NCI-H1092 treated with DMSO at 0.1 percent for 48 hours (cell line): Measurements from ENCODE around the gene CD44.

ENCODE experiments used
- DNase-seq: peaks from one replicate; lab custom pipeline; 2025; lab: John Stamatoyannopoulos, UW

CD44 gene

GRCh38 chr11:35139722-35140282 lies 831 bp downstream of the CD44 start:
- DNase-seq, result peak; percentile 14

DNA sequence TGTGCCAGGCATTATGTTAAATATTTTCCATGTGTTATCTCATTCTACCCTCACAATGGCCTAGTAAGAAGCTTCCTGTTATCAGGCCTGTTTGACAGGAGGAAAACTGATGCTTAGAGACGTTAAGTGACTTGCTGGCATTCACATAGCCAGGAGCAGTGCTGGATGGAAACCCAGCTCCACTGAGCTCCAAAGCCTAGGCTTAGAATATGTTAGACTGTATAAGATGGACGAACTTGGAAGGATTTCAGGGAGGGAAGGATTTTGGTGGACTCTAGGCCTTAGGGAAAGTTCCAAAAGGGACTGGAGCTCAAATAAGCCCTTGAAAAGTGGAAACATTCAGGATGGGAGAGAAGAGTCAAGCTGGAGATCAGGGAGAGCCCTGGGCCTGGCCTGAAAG lies 2.1 kb downstream of the CD44 start:
- DNase-seq, result no peak

DNA sequence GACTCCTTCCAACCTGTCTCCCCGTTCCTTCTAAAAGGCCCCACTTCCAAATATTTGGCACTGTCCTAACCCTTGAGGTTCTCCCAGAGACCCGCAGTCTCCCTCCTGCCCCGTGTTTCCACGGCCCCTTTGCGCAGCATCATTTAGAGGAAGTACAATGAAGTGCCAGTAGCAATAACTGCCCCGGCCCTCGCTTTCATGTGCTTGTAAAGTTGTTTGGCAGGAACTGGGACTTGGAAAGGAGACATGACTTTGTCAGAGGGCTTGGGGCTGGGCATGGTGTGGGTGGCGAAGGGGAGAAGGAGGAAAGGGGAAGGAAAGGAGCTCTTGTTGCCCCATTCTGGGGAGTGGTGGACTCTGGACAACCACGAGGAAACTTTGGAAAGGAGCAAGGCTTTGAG lies 2.6 kb downstream of the CD44 start:
- DNase-seq, result no peak

DNA sequence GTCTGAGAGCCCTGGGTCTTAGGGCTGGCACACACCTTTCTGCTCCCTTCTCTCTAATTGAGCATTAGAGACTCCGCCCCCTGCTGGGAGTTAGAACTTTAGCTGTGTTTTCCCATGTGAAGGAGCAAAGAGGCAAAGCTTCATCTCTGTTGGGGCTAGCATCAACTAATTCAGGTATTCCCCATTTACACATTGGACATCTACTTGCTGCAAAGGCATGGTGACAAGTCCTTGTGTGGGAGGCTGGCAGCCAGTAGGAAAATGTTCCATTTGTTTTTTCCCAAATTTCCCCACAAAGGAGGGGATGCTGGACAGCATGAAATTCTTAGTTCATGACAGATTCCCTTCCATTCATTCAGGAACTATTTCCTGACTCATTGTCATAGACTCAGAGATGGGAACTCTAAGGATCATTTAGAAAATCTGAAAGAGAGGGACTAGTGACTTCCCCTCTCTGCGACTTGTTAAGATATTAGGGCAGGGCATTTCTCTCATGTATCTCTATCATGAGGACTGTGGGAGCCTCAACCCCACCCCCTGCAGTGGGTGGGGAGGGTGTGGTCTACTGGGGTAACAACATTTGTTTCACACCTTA lies 3.6 kb downstream of the CD44 start:
- no peak for DNase-seq

DNA sequence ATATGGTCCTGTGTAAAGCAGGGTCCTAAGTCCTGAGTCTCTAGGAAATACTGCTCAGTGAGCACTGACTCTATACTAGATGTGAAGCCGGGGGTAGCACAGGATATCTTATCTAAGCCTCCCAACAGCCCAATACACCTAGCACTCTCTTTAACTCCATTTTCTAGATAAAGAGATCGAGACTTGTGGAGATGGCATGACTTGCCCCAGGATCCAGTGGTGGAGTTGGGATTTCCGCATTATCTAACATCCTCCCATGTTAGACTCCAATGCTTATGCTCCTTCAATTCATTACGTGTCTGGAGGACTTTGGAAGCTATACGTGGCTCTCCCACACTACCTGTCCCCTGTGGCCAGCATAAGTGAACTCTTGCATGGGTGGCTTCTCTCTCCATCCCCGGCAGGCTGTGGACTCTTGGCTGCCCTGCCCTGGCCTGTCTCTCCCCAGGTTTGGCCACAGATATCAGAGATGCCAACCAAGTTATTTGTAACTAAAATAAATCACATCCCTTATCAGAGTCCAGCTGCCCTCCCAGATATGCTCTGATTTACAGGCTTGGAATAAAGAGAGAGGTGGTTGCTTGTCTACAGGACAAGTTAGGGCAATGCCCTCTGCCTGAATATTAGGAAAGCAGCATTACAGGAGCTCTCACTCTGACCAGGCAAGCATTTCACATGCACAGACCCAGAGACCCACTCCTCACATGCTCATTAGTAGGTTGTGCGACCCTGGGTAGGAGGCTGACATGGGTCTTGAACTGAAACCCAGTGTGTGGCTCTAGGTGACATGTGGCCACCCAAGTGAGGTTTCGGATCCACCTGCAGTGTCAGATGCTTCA lies 4.5 kb downstream of the CD44 start:
- no peak for DNase-seq

DNA sequence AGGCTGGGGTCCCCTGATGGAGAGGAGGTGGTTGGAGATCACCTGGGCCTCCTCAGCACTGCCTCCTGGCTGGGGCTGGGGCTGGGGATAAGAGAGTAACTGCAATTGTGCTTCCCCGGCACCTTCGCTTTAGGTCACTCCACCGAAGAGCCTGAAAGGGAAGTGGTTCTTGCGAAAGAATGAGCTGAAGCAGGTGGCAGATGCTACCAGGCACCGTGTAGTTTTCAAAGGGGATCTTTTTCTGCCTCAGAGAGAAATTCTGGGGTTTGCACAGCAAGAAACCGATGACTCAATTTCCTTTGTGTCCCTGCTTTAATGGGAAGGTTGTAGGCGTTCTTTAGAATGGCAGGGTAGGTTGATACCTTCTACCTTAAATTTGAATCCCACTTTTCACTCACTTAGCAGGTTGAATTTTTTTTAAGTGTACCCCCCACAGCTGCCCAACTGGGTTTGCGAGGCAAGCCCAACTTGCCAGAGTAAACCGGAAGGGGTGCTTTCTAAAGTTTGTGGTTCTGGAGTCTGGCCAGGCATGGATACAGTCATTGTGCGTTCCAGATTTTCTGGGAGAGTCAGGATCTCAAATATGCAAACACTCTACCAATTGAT lies 5.3 kb downstream of the CD44 start:
- DNase-seq, result no peak

GRCh38 chr11:35144806-35145205 lies 5.8 kb downstream of the CD44 start:
- DNase-seq, result no peak

- DNase-seq, result no peak
Measured at GRCh38 chr11:35145271-35145670, 6.3 kb downstream of the CD44 start.

DNA sequence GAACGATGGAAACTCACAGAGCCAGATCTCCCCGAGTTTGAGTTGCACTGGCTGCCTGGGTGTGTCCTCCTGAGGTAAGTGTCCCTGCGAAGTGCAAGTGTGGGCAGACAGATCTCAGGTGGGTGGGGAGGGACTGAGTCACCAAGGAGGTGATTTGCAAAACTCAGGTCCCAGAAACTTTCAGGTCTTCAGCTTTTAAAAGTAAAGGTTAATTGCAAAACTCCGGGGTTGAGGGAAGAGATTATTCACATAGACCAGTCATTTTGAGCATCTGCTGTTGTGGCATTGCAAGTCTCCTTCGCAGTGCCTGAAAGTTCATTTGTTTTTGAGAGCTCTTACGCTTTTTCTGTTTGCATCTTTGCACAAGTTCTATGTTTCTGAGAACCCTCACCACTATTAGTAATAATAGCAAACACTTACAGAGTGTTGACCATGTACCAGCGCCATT lies 7.1 kb downstream of the CD44 start:
- no peak for DNase-seq

GRCh38 chr11:35146711-35147110 lies 7.7 kb downstream of the CD44 start:
- DNase-seq, result no peak

DNA sequence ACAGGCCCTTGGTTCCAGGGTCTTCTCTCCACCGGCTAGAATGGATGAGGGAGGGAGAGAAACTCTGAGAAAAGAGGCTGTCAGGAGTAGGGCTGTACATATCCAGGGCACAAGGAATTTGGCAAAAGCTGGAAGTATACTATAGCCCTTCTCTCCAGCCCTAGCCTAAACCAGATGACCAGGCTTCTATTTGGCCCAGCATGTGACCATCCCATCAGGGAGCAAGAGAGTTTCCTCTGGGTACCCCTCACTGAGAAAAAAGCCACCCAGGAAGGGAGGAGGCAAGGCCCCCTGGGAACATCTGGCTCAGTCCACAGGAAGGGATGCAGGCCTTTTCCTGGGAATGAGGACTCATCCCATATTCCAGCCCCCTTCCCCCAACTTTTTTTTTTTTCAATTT lies 8.3 kb downstream of the CD44 start:
- no peak for DNase-seq

GRCh38 chr11:35148163-35148837 lies 9.3 kb downstream of the CD44 start:
- DNase-seq, result no peak

- no peak for DNase-seq
Measured at GRCh38 chr11:35150454-35150853, 11.5 kb downstream of the CD44 start.

GRCh38 chr11:35151241-35151640 lies 12.3 kb downstream of the CD44 start:
- no peak for DNase-seq

- DNase-seq, result no peak
Measured at GRCh38 chr11:35151683-35152280, 12.8 kb downstream of the CD44 start.

GRCh38 chr11:35152575-35152974 lies 13.6 kb downstream of the CD44 start:
- DNase-seq, result no peak

DNA sequence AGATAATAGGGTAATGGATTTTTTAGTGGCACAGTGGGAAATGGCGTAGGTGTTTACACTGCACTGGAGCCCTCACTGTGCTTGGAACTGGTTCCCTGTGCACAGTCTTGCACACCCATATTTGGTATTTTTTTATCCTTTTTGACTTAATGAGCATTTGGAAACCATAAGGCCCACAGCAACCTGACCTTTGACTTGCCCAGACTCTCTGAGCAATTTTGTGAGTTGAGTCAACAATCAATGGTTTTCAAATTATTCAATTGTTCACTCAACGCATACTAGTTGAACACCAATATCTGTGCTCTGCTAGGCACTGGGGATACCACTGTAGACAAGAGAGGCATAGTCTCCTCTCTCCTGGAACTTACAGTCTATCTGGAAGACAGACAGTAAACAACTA lies 14.3 kb downstream of the CD44 start:
- no peak for DNase-seq

DNA sequence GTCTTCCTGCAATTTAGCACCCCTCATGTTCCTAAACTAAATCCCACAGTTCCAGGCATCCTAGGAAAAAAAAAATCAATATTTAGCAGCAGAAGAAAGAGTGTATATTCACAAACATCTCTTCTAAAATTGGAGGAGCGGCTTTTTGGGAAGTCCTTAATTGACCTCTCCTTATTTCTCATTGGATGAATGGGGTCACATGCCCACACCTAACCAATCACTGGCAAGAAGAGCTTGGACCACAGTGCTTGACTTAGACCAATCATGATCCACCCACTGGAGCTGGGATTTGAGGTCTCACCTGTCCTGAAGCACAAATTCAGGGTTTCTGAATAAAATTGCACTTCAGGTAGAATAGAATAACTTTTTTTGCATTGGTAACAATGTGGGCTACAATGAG lies 16.0 kb downstream of the CD44 start:
- no peak for DNase-seq

GRCh38 chr11:35155677-35156076 lies 16.7 kb downstream of the CD44 start:
- DNase-seq, result no peak

- DNase-seq, result no peak
Measured at GRCh38 chr11:35157814-35158700, 19.1 kb downstream of the CD44 start.
